T-helper 1 cell (primary cell): ENCODE data around the gene TTC17.
"Not testable (repeated sequence)": the region's sequence is repeated elsewhere in the genome, so short reads cannot be mapped to it uniquely, and the experiment has no call there.

Experiments used
- DNase-seq, 5 donors: peaks; one replicate each; pipeline ENCODE4 v3.0.0-alpha.2; 2012 to 2020

TTC17 gene

DNA sequence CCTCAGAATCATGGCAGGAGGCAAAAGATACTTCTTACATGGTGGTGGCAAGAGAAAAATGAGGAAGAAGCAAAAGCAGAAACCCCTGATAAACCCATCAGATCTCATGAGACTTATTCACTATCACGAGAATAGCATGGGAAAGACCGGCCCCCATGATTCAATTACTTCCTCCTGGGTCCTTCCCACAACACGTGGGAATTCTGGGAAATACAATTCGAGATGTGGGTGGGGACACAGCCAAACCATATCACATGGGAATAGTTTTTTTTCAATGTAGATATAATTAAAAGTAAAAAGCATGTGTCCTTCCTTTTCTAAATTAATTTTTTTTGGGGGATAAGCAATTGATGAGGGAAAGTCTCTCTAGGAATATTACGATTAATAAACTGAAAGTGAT is 118.8 kb downstream of the TTC17 start:
- not testable (repeated sequence) for DNase-seq

GRCh38 chr11:43486141-43486540 is 127.4 kb downstream of the TTC17 start:
- no peak for DNase-seq

DNA sequence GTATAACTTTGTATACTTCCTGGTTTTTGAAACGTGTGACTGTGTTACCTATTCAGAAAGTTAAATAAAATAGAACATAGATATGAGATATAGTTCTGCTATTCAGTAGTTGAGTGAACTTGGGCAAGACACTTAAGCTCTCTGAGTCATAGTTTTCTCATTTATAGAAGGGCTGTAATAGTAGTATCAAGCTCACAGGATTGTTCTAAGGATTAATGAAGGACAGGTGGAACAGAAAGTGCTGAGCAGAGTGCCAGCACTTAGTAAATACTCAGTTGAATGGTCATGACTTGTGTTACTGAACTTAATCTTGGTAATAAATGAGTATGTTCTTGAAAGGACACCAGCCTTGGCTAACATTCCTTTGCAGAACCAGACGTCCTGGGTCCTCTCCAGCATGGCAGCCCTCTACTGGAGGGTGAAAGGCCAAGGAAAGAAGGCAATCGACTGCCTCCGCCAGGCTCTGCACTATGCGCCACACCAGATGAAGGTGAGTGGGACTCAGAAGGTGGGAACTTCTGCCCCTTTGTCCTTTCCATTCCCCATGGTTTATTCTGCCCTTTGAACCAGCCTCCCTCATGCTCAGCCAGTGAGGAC is 131.2 kb downstream of the TTC17 start:
- no peak for DNase-seq

DNA sequence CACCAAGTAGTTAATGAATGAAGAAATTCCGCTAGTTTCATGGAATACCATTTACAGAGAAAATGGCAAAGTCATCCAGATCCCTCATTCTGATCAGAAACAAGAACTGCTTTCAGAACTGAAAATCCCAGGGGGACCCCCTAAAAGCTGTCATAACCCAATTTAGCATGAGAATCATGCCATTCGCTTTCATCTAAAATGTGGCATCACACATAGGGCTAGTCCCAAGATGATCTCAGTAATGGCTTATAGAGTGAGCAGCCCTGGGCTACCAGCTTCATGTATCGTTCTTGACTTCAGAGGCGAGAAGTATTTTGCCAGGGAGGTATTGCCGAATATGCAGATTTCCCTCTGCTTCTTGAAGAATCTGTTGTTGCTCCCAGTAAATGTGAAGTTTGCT is 134.0 kb downstream of the TTC17 start:
- DNase-seq: no peak

GRCh38 chr11:43493431-43493830 is 134.7 kb downstream of the TTC17 start:
- DNase-seq: no peak

- no peak for DNase-seq
Measured at GRCh38 chr11:43497144-43497543, 138.4 kb downstream of the TTC17 start.

DNA sequence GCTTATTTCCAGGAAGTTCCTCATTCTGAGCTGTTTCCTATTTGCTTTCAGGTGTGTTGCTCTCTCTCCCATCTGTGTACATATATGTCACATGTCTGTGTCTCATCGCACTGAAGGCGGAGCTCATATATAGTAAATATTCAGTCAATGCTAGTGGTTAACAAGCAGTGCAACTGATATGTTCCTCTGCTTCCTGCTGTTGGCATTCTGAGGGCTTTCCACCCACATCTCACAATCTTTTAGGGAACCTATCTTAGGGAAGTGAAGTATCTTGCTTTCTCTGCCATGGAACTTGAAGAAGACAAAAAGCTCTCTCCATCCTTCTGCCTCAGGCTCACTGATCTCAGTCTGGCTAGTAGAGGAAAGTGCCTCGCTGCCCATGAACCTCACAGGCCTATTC is 139.8 kb downstream of the TTC17 start:
- no peak for DNase-seq

- no peak for DNase-seq
Measured at GRCh38 chr11:43503417-43503816, 144.7 kb downstream of the TTC17 start.

DNA sequence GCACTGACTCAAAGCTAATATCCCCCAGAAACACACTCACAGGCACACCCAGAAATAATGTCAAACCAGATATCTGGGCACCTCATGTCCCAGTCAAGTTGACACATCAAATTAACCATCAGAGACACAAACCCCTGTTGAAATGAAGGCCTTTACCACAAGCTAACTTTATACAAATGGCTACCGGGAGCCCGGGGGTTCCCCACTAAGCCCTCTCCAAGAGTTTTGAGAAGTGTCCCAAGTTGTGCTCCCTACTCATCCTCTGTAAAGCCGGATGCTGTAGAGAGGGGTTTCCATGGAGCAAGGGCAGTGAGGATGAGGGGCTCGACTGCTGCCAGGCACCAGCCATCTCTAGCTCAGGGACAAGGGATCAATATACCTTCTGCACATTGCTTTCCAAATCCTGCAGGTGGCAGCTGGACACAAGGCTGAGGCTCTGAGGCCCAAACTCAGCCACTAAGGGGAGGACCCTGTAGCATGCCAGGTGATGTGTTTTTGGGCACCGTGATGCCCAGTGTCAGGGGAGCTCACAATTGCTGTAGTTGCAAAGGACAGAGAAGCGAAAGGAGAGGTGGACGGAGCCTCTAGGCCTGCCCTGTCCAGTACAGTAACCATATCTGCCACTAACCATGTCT is 145.7 kb downstream of the TTC17 start:
- no peak for DNase-seq

DNA sequence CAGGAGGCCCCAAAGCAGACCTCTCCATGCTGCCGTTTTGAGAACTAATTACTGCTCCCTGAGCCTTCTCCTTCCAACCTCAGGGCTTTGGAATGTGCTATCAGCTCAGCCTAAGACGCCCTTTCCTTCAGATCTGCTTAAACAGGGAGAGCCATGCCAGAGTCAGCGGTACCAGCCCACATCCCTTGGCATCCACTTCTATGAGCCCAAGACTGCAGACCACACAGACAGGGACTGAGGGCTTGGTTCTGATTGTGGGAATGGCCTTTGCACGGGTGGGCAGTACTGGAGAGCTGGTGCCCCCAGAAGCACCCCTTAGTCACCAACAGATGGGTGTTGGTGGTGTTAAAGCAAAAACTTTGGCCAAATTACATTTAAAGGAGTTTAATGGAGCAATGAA is 146.5 kb downstream of the TTC17 start:
- no peak for DNase-seq

GRCh38 chr11:43507171-43507570 is 148.5 kb downstream of the TTC17 start:
- DNase-seq: no peak

- no peak for DNase-seq
Measured at GRCh38 chr11:43508511-43508918, 149.8 kb downstream of the TTC17 start.

GRCh38 chr11:43511959-43512358 is 153.2 kb downstream of the TTC17 start:
- DNase-seq: no peak

DNA sequence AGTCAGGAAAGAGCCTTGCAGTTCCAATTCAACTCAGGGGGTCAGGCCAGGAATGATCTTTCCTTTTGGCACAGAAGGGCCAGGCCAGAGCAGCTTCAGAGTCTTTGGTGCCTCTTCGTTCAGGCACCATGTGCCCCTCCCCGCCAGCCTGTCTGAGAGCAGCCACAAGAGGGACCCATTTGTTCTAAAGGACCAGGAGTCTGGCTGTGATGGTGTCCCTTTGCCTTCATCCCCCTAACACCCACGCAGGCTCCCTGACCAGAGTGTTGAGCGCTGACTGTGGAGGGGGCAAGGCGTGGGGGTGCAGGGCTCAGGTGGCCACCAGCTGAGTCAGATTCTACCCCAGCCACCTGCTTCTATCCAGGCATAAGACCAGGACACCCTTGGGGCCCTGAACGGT is 156.4 kb downstream of the TTC17 start:
- DNase-seq: no peak

DNA sequence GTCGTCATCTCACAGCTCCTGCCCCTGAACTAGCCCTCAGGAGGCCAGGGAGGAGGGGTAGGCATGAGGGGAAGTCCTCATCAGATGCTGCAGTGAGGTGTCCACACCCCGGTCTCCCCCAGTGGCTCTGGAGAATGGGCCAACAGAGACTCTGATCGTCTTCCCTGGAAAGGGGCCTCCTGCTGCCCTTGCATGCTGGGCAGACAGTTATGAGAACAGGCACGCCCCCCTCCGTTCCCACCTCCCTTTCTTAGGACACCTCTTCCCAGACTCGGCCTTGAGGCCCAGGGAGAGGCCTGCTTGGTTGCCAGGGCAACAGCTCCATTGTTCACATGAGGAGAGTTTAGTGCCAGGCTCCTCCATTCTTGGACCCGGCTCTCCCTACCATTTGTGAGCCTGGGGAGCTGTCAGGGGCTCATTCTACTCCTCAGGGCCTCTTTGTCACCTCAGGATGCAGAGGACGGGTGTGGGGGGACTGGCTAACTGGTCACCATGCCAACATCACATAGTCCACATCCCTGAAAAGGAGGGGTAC is 157.7 kb downstream of the TTC17 start:
- no peak for DNase-seq

- no peak for DNase-seq
Measured at GRCh38 chr11:43517518-43517917, 158.8 kb downstream of the TTC17 start.

DNA sequence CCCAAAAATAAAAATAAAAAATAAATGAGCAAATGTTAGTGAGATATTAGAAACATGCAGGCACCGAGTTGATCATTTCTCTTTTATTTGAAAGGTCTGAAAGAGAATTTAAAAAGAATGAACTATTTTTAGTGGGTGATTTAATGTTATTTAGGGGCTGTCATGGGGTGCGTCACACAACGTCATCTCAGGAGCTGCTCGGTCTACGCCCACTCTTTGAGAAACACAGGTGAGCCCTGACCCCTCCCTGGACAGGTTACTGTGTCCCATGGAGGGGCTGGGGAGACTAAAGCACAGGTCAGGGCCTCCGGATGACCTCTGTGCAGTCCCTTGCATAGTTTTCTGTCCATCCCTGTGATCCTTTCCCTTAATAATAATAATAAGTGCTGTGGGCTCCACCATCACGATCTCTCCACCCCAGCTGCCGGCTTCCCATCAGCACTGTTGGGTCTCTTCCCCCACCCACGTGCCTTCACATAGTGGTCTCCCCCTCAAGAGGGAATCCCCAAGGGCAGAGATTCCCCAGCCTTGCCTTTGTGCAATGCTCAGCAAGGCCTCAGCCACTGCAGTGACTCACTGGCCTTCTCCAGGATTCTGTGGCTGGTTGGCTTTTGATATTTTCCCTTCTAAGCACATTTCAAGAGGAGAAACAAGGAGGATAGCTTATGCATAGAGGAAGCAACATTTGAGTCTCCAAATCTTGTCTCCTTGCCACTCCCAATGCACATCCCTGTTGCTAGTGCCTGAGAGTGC is 159.9 kb downstream of the TTC17 start:
- no peak for DNase-seq

DNA sequence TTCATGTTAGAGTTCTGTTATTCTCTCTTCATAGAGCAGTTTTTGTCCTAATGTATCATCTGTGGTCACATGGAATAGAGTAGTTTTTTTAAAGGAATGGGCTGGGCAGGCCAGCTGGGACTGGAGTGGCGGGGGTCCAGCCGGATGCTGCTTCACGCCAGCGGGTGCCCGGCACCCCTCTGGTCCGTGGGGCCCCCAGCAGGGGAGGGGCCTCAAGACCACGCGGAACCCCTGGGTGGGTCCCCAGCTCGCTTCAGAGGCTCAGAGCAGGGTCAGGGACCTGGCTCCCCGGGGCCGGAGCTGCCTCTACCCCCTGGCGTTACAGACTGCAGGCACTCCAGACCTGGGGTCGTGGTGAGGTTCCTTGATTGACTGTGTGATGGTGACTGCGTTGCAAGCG is 162.8 kb downstream of the TTC17 start:
- DNase-seq: no peak

DNA sequence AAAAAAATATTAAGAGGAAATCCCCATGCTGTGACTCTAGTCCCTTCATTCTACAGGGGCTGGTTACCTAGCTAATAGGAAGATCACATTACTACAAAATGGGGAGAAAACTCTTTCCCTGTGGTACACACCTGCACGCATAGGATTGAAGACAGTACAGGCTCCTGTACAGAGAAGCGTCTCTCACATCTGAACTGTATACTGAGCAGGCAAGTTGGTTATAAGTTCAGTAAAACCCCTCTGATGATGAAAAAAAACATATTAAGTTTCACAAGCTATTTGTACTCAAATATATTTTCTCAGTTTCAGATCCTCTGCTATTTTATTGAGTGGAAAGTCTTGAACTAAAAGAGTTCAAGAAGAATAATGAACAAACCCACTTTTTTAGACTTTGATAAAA is 164.9 kb downstream of the TTC17 start:
- DNase-seq: no peak

DNA sequence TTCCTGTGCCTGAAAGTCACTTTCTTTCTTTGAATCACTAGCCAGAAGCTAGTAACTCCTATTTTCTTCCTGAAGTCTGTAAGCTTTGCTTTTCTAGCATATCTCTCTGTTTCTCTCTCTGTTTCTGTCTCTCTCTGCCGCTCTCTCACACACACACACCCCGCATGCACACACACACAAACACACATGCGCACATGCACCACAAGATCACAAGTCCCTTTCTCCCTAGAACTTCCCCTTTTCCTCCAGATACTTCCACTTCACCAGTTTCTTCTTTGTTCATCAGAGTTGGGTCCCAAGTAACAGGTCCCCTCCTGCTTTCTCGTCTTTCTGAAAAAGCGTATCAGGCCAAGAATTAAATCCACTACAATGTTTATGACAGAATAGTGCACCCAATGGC is 173.3 kb downstream of the TTC17 start:
- DNase-seq: no peak

DNA sequence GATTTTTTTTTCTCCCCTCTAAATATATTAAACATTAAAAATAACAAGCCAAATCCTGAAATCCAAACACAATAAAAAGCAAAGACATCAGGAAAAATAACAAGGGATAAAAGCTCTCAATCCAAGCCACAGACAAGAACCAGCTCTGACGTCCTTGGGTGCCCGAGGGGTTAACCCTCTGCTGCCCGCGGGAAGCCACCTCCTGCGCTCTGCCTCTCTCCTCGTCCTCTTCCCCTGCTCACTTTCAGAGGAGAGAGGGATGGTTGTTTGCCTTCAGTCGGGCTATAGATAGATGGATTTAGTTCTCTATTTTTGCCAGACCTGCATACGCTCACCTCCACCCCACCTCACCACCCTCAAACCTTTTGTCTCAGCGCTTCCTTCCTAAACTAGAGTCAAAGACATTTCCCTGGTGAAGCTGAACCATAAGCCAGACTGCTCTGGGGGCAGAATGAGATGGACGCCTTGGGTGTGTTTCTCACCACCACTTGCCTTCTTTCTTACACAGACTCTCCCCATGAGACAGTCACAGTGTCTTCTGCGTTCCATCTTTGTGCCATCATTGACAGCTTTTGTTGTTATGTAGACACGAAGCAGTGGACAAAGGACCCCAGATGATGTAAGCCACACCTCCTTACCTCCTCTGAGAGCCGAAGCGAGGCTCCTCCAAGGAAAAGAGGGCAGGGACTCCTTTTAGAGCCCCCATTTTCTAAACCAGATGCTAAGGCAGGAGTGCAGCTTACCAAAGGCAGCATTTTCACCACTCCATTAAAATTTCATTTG is 179.3 kb downstream of the TTC17 start:
- DNase-seq: no peak

GRCh38 chr11:43541993-43542392 is 183.3 kb downstream of the TTC17 start:
- DNase-seq: no peak
